ENCODE results near the gene CD300H.

The CD300H gene

DNA sequence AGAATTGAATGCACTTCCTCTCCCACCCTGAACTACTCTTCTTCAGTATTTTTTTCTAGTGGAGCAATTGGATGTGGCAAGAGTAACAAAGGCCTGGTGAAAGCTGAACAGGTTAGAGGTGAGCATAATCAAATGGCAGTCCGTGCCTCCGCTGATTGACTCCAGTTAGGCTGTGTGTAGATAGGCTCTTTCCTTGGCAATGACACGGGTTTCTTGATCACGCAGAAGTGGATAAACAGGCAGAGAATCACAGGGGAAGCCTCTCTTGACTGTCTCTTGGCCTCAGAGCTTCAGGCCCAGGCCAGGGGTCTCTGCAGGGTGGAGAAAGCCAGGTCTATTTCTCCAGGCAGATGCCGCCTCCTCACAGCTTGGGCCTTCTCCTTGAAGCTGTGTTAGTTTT, 40.2 kb downstream of the CD300H start:
- H3K9me3 ChIP-seq (ENCODE audit: control insufficient read depth, insufficient read depth, low read depth, low read length), result peaks cover 12% of the 10 kb centered on the region; the same call in 1 of the 2 replicates
- no peaks in the 10 kb centered on the region for H3K36me3 ChIP-seq (ENCODE audit: control insufficient read depth, insufficient read depth, low read length)
- no peak overlapping the region for H3K9ac ChIP-seq (ENCODE audit: low read length)
- H3K27ac ChIP-seq (ENCODE audit: low read depth, low read length), result no peak overlapping the region
- 0 out of 2 replicates have a peak, but pooled peaks cover 3% of the 10 kb centered on the region for H3K4me1 ChIP-seq (ENCODE audit: control insufficient read depth, insufficient read depth, low read length)
- no peak overlapping the region for H3K4me3 ChIP-seq (ENCODE audit: low read depth, low read length)
- peaks cover 28% of the 10 kb centered on the region for H3K27me3 ChIP-seq (ENCODE audit: control insufficient read depth, insufficient read depth, low read length)

- Histone ChIP-seq H3K27me3 (ENCODE audit: control insufficient read depth, insufficient read depth, low read length) (peaks cover 28% of the 10 kb centered on the region), H3K27ac (ENCODE audit: low read depth, low read length) (no peak overlapping the region), H3K4me1 (ENCODE audit: control insufficient read depth, insufficient read depth, low read length) (0 out of 2 replicates have a peak, but pooled peaks cover 2% of the 10 kb centered on the region), H3K9me3 (ENCODE audit: control insufficient read depth, insufficient read depth, low read depth, low read length) (peaks cover 12% of the 10 kb centered on the region; the same call in 1 of the 2 replicates), H3K4me3 (ENCODE audit: low read depth, low read length) (no peak overlapping the region), H3K9ac (ENCODE audit: low read length) (no peak overlapping the region), H3K36me3 (ENCODE audit: control insufficient read depth, insufficient read depth, low read length) (no peaks in the 10 kb centered on the region)
Measured at GRCh38 chr17:74526681-74527080, 40.6 kb downstream of the CD300H start.

GRCh38 chr17:74525781-74526288, 41.5 kb downstream of the CD300H start:
- H3K4me1 ChIP-seq (ENCODE audit: control insufficient read depth, insufficient read depth, low read length), result no peaks in the 10 kb centered on the region
- H3K9ac ChIP-seq (ENCODE audit: low read length), result no peak overlapping the region
- no peak overlapping the region for H3K4me3 ChIP-seq (ENCODE audit: low read depth, low read length)
- peaks cover 32% of the 10 kb centered on the region for H3K27me3 ChIP-seq (ENCODE audit: control insufficient read depth, insufficient read depth, low read length)
- H3K27ac ChIP-seq (ENCODE audit: low read depth, low read length), result no peak overlapping the region
- no peaks in the 10 kb centered on the region for H3K36me3 ChIP-seq (ENCODE audit: control insufficient read depth, insufficient read depth, low read length)
- H3K9me3 ChIP-seq (ENCODE audit: control insufficient read depth, insufficient read depth, low read depth, low read length), result peaks cover 15% of the 10 kb centered on the region; the same call in 1 of the 2 replicates

DNA sequence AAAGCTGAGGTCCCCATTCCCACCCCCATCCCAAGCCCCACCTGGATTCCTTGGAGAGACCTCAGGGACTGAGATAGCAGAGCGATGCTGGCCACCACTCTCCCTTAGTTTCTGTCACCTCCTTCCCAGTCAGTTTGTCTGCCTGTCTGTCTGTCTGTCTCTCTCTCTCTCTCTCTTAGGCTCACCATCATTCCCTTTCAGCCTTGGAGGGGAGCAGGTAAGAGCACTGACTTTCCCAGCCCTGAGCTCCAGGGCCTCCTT, 41.9 kb downstream of the CD300H start:
- Histone ChIP-seq H3K4me1 (ENCODE audit: control insufficient read depth, insufficient read depth, low read length) (no peaks in the 10 kb centered on the region), H3K9me3 (ENCODE audit: control insufficient read depth, insufficient read depth, low read depth, low read length) (peaks cover 15% of the 10 kb centered on the region; the same call in 1 of the 2 replicates), H3K36me3 (ENCODE audit: control insufficient read depth, insufficient read depth, low read length) (no peaks in the 10 kb centered on the region)

GRCh38 chr17:74524653-74525464, 42.5 kb downstream of the CD300H start:
- Histone ChIP-seq H3K27me3 (ENCODE audit: control insufficient read depth, insufficient read depth, low read length) (peaks cover 30% of the 10 kb centered on the region), H3K4me3 (ENCODE audit: low read depth, low read length) (no peak overlapping the region), H3K36me3 (ENCODE audit: control insufficient read depth, insufficient read depth, low read length) (no peaks in the 10 kb centered on the region), H3K27ac (ENCODE audit: low read depth, low read length) (no peak overlapping the region), H3K9me3 (ENCODE audit: control insufficient read depth, insufficient read depth, low read depth, low read length) (peaks cover 15% of the 10 kb centered on the region; the same call in 1 of the 2 replicates), H3K9ac (ENCODE audit: low read length) (no peak overlapping the region), H3K4me1 (ENCODE audit: control insufficient read depth, insufficient read depth, low read length) (no peaks in the 10 kb centered on the region)

More for the DNA sequence above, 41.9 kb downstream of the CD300H start:
- Histone ChIP-seq H3K27me3 (ENCODE audit: control insufficient read depth, insufficient read depth, low read length) (peaks cover 34% of the 10 kb centered on the region), H3K9ac (ENCODE audit: low read length) (no peak overlapping the region), H3K4me3 (ENCODE audit: low read depth, low read length) (no peak overlapping the region), H3K27ac (ENCODE audit: low read depth, low read length) (no peak overlapping the region)

- Histone ChIP-seq H3K36me3 (ENCODE audit: control insufficient read depth, insufficient read depth, low read length) (no peaks in the 10 kb centered on the region), H3K9me3 (ENCODE audit: control insufficient read depth, insufficient read depth, low read depth, low read length) (peaks cover 19% of the 10 kb centered on the region; the same call in 1 of the 2 replicates), H3K4me1 (ENCODE audit: control insufficient read depth, insufficient read depth, low read length) (no peaks in the 10 kb centered on the region), H3K9ac (ENCODE audit: low read length) (no peak overlapping the region), H3K27me3 (ENCODE audit: control insufficient read depth, insufficient read depth, low read length) (peaks cover 30% of the 10 kb centered on the region), H3K27ac (ENCODE audit: low read depth, low read length) (no peak overlapping the region), H3K4me3 (ENCODE audit: low read depth, low read length) (no peak overlapping the region)
Measured at GRCh38 chr17:74523308-74523707, 44.0 kb downstream of the CD300H start.

DNA sequence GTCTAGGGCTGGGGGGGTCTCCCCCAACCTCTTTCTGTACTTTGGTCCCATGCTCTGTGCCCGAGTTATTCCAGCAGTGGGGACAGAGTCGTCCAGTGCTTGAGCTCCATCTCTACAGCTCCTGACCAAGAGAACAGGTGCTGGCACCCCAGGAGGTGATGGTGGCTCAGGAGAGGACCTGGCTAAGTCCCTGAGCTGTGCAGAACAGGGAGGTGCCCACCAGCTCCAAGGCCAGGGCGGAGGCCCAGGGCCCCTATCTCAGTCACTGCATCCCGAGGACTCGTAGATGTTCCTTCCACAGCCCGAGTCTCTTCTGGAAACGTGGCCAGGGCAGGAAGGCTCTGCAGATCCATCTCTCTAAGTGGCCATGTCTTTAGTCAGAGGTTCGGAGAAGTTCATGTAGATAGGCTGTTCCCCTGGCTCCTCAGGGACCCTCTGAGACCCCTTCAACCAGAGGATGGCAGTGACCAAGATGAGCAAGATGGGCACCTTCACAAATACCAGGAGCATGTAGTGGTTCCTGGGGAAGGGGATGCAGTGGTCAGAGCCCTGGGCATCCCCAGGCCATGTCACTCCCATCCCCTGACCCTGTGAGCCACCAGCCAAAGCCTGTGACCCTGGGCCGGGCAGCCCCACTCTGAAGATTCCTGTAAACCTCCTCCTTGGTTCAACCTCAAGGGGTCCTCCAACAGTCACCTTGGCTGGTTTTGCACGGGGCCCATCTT, 44.8 kb downstream of the CD300H start:
- Histone ChIP-seq H3K9me3 (ENCODE audit: control insufficient read depth, insufficient read depth, low read depth, low read length) (peaks cover 19% of the 10 kb centered on the region; the same call in 1 of the 2 replicates), H3K27me3 (ENCODE audit: control insufficient read depth, insufficient read depth, low read length) (peaks cover 30% of the 10 kb centered on the region), H3K4me3 (ENCODE audit: low read depth, low read length) (no peak overlapping the region), H3K27ac (ENCODE audit: low read depth, low read length) (no peak overlapping the region), H3K36me3 (ENCODE audit: control insufficient read depth, insufficient read depth, low read length) (no peaks in the 10 kb centered on the region), H3K9ac (ENCODE audit: low read length) (no peak overlapping the region), H3K4me1 (ENCODE audit: control insufficient read depth, insufficient read depth, low read length) (no peaks in the 10 kb centered on the region)

- no peaks in the 10 kb centered on the region for H3K36me3 ChIP-seq (ENCODE audit: control insufficient read depth, insufficient read depth, low read length)
- no peak overlapping the region for H3K4me3 ChIP-seq (ENCODE audit: low read depth, low read length)
- peaks cover 19% of the 10 kb centered on the region; the same call in 1 of the 2 replicates for H3K9me3 ChIP-seq (ENCODE audit: control insufficient read depth, insufficient read depth, low read depth, low read length)
- H3K27ac ChIP-seq (ENCODE audit: low read depth, low read length), result no peak overlapping the region
- H3K27me3 ChIP-seq (ENCODE audit: control insufficient read depth, insufficient read depth, low read length), result peaks cover 32% of the 10 kb centered on the region
- H3K4me1 ChIP-seq (ENCODE audit: control insufficient read depth, insufficient read depth, low read length), result no peaks in the 10 kb centered on the region
- no peak overlapping the region for H3K9ac ChIP-seq (ENCODE audit: low read length)
Measured at GRCh38 chr17:74521701-74522201, 45.6 kb downstream of the CD300H start.

DNA sequence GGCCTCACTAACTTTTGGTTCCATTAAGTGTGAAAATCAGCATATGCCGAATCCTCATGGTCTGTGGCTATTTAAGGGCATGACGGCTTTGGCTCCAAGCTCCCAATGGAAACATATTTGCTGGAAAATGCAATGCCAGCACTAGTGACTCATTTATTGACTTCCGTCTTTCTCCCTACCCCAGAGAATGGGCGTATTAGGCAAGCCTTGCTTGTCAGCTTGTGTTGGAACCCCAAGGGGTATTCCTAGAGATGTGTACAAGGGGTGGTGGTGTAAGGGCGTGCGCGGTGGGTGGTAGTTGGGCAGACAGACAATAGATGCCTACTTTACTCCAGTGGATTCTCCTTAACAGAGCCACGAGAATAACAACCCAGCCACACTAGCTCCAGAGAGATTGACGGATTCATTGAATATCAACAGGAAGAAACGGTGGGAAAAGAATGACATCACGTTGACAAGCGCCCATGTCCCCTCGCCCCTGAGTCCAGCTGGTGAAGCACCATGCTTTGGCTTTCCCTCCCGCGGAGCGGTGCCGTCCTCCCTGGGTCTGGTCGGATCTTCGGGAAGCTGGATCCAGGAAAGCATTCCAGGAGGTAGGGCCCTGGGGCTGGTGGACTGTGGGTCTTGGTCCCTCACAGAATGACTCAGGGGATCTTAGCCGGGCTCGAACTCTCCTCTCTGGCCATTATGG, 46.4 kb downstream of the CD300H start:
- Histone ChIP-seq H3K4me1 (ENCODE audit: control insufficient read depth, insufficient read depth, low read length) (no peaks in the 10 kb centered on the region), H3K4me3 (ENCODE audit: low read depth, low read length) (no peak overlapping the region), H3K9ac (ENCODE audit: low read length) (no peak overlapping the region), H3K36me3 (ENCODE audit: control insufficient read depth, insufficient read depth, low read length) (no peaks in the 10 kb centered on the region), H3K27me3 (ENCODE audit: control insufficient read depth, insufficient read depth, low read length) (peaks cover 30% of the 10 kb centered on the region), H3K27ac (ENCODE audit: low read depth, low read length) (no peak overlapping the region), H3K9me3 (ENCODE audit: control insufficient read depth, insufficient read depth, low read depth, low read length) (peaks cover 19% of the 10 kb centered on the region; the same call in 1 of the 2 replicates)

DNA sequence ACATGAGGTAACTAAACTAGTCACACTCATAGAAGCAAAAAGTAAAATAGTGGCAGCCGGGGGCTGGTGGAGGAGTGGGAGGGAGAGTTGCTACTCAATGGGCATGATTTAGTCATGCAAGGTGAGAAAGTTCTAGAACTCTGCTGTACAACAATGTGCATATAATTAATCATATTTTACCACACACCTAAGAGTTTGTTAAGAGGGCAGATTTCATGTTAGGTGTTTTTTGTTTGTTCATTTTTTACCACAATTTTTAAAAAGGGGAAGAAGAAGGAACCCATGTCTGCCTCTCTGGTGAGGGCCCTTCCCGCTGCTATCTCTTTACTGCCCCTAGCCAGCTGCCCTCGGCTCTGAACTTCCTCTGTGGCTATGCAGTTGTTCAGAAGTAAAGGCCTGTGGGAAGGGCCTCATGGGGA, 47.3 kb downstream of the CD300H start:
- H3K9ac ChIP-seq (ENCODE audit: low read length), result no peak overlapping the region
- H3K4me3 ChIP-seq (ENCODE audit: low read depth, low read length), result no peak overlapping the region
- no peaks in the 10 kb centered on the region for H3K4me1 ChIP-seq (ENCODE audit: control insufficient read depth, insufficient read depth, low read length)
- no peaks in the 10 kb centered on the region for H3K36me3 ChIP-seq (ENCODE audit: control insufficient read depth, insufficient read depth, low read length)
- peaks cover 24% of the 10 kb centered on the region for H3K27me3 ChIP-seq (ENCODE audit: control insufficient read depth, insufficient read depth, low read length)
- H3K27ac ChIP-seq (ENCODE audit: low read depth, low read length), result no peak overlapping the region
- H3K9me3 ChIP-seq (ENCODE audit: control insufficient read depth, insufficient read depth, low read depth, low read length), result peaks cover 20% of the 10 kb centered on the region; the same call in 1 of the 2 replicates

Measured in HUES6 (cell line).